Gastrocnemius medialis (tissue), 4 donors: ENCODE results near the gene MAML3. TPM values are rescaled to one million over a fixed set of nuclear protein-coding genes. Genes with fewer than 3 reads are reported as not detected.

Experiments used
- ATAC-seq, 2 donors: fragments of 150-250 bp; one replicate each; pipeline ENCODE4 v1.9.1; 2016
- DNase-seq, 2 donors: peaks; one replicate each; pipeline ENCODE4 v3.0.0-alpha.2; 2019
- H3K27ac ChIP-seq, 4 donors: fragments of 200-600 bp; sonication (generic); 1 replicate in 1 of 4; 2 replicates in 3 of 4; pipeline ENCODE4 v1.5.1; 2016 to 2018; ENCODE audit warnings: mild to moderate bottlenecking in 2 of 4, moderate library complexity in 1 of 4
- H3K27me3 ChIP-seq, 3 donors: fragments of 200-600 bp; sonication (generic) in 2 of 3; 1 replicate in 1 of 3; 2 replicates in 2 of 3; pipeline versions ENCODE4 v1.5.1 to v1.6.0; 2016 to 2019; ENCODE audit warnings: mild to moderate bottlenecking in 1 of 3, moderate library complexity in 1 of 3
- H3K36me3 ChIP-seq, 2 donors: fragments of 200-600 bp; sonication (generic) in 1 of 2; one replicate each; pipeline ENCODE4 v1.5.1; 2017 to 2018
- H3K4me1 ChIP-seq, 2 donors: fragments of 200-600 bp; sonication (generic) in 1 of 2; one replicate each; pipeline ENCODE4 v1.5.1; 2016 to 2017; ENCODE audit warnings: mild to moderate bottlenecking in 2 of 2
- H3K4me3 ChIP-seq, 4 donors: fragments of 200-600 bp; sonication (generic) in 3 of 4; 1 replicate in 1 of 4; 2 replicates in 3 of 4; pipeline ENCODE4 v1.5.1; 2016 to 2019; ENCODE audit warnings: mild to moderate bottlenecking in 2 of 4
- H3K9me3 ChIP-seq, 3 donors: fragments of 200-600 bp; sonication (generic) in 2 of 3; 1 replicate in 1 of 3; 2 replicates in 2 of 3; pipeline ENCODE4 v1.5.1; 2016 to 2019
- POLR2A ChIP-seq, 2 donors: fragments of 450-650 bp; IDR thresholded peaks; one replicate each; pipeline ENCODE4 v1.6.1; 2017; ENCODE audit warnings: antibody characterized with exemption in 2 of 2, mild to moderate bottlenecking in 2 of 2, moderate library complexity in 2 of 2
- in situ Hi-C, 4 donors: fragments of 200-750 bp; cut with MboI; loops; one replicate each; pipeline versions ENCODE4 v1.15.0 to v1.8.0; 2017; ENCODE audit warnings: low sequenced_read_pairs in 4 of 4
- intact Hi-C: fragments of 100-400 bp; cut with DNase I; formaldehyde crosslinking; loops from one replicate; pipeline ENCODE4 v1.15.1; 2023; ENCODE audit warnings: low total_unique reads
- total RNA-seq, 4 donors: library from RNA; depleted of rRNA; stranded (reverse); fragments of >200 nt; gene quantifications; one replicate each; pipeline versions ENCODE4 v1.1.0 to v1.2.3, GENCODE V29; 2016
- TF ChIP-seq, protein P1 (sequence below), 5 experiments: fragments of 450-650 bp in 3 of 5; fragments of 200-600 bp in 2 of 5; sonication (generic) in 2 of 5; IDR thresholded peaks in 4 of 5; conservative IDR thresholded peaks in 1 of 5; 1 replicate in 4 of 5; 2 replicates in 1 of 5; pipeline ENCODE4 v1.5.1; 2016 to 2019; ENCODE audit warnings: antibody characterized with exemption in 5 of 5, mild to moderate bottlenecking in 3 of 5, moderate library complexity in 3 of 5

MAML3 gene
- total RNA-seq, 4 donors from 2014 or later: 0.98 to 1.5 (median 1.4) TPM

DNA sequence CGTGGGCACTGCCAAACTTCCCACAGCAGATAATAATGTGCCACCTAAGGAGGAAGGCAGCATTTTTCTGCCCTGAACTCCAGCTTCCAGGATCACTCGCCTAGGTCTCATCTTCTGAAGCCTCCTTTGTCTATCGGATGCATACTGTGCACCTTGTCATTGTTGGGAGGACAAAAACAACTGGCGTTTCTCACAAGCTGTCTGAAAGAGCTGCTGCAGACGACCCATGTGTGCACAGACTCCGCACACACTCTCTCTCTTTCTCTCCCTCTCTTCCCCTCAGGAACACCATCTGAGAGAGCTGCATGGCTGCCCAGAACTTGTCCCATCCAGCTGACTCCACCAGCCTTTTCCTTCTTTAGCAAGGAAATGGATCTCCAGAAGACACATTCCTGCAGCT, 83.0 kb downstream of the MAML3 start:
- Histone ChIP-seq H3K27me3 (no peaks in the 10 kb centered on the region), H3K36me3 (no peaks in the 10 kb centered on the region), H3K27ac (no peak overlapping the region), H3K9me3 (no peaks in the 10 kb centered on the region), H3K4me3 (no peak overlapping the region), H3K4me1 (peaks cover 0 to 4% of the 10 kb centered on the region in 2 donors)
- DNase-seq: no peak
- ATAC-seq: no peak
- intact Hi-C loops: no loop called here
- in situ Hi-C loops: no loop called here
- no peak for TF ChIP-seq POLR2A (IDR thresholded peaks at IDR 0.05)
- TF ChIP-seq, protein P1, sequence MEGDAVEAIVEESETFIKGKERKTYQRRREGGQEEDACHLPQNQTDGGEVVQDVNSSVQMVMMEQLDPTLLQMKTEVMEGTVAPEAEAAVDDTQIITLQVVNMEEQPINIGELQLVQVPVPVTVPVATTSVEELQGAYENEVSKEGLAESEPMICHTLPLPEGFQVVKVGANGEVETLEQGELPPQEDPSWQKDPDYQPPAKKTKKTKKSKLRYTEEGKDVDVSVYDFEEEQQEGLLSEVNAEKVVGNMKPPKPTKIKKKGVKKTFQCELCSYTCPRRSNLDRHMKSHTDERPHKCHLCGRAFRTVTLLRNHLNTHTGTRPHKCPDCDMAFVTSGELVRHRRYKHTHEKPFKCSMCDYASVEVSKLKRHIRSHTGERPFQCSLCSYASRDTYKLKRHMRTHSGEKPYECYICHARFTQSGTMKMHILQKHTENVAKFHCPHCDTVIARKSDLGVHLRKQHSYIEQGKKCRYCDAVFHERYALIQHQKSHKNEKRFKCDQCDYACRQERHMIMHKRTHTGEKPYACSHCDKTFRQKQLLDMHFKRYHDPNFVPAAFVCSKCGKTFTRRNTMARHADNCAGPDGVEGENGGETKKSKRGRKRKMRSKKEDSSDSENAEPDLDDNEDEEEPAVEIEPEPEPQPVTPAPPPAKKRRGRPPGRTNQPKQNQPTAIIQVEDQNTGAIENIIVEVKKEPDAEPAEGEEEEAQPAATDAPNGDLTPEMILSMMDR (IDR thresholded peaks at IDR 0.05 in 4 of 5, conservative IDR thresholded peaks at IDR 0.05 in 1 of 5): no peak

DNA sequence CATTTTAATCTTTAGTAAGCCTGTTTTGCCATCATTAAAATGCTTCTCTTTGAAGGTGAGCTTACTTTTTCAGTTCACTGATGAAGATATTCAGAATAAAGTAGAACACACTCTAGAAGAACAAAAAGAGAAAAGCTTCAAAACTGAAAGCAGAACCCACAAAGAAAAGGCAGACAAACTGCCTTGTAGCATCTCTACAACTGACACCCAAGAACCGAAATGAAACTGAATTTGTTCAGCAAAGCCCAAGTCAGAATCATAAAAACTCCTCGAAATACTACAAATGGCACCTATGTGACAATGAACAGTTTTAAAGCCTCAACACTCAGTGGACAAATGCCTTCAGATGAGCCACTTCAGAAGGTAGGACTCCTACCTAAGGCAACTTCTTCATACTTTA, 83.6 kb downstream of the MAML3 start:
- in situ Hi-C loops: no loop called here
- no peak overlapping the region for H3K27ac ChIP-seq
- no peak for DNase-seq

DNA sequence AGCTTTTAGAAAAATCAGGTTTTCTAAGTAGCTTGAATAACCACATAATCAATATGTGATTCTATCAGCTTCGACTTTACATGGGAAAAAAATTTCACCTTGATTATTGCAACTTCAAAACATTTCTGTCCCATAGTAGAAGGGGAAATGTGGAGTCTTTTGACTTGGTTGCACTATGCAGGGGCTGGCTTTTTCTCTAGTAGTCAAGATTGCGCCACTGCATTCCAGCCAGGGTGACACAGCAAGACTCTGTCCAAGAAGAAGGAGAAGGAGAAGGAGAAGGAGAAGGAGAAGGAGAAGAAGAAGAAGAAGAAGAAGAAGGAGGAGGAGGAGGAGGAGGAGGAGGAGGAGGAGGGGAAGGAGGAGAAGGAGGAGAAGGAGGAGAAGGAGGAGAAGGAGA, 84.9 kb downstream of the MAML3 start:
- Histone ChIP-seq H3K36me3 (no peaks in the 10 kb centered on the region), H3K27me3 (no peaks in the 10 kb centered on the region), H3K4me3 (no peak overlapping the region), H3K9me3 (no peaks in the 10 kb centered on the region), H3K27ac (no peak overlapping the region), H3K4me1 (peaks cover 0 to 4% of the 10 kb centered on the region in 2 donors)
- in situ Hi-C loops (no loop called here), intact Hi-C loops (no loop called here)
- ATAC-seq: peak; percentile 62 to 68
- TF ChIP-seq POLR2A (IDR thresholded peaks at IDR 0.05): no peak
- TF ChIP-seq, protein P1 (IDR thresholded peaks at IDR 0.05 in 4 of 5, conservative IDR thresholded peaks at IDR 0.05 in 1 of 5): no peak
- DNase-seq: peak in 1 of 2 donors; percentile 41

More for the DNA sequence above, 83.6 kb downstream of the MAML3 start:
- H3K36me3 ChIP-seq: no peaks in the 10 kb centered on the region
- no peak for ATAC-seq
- TF ChIP-seq POLR2A (IDR thresholded peaks at IDR 0.05): no peak
- TF ChIP-seq, protein P1 (IDR thresholded peaks at IDR 0.05 in 4 of 5, conservative IDR thresholded peaks at IDR 0.05 in 1 of 5): no peak
- no peaks in the 10 kb centered on the region for H3K27me3 ChIP-seq
- H3K9me3 ChIP-seq: no peaks in the 10 kb centered on the region
- H3K4me1 ChIP-seq: peaks cover 0 to 4% of the 10 kb centered on the region in 2 donors
- H3K4me3 ChIP-seq: no peak overlapping the region
- intact Hi-C loops: no loop called here

DNA sequence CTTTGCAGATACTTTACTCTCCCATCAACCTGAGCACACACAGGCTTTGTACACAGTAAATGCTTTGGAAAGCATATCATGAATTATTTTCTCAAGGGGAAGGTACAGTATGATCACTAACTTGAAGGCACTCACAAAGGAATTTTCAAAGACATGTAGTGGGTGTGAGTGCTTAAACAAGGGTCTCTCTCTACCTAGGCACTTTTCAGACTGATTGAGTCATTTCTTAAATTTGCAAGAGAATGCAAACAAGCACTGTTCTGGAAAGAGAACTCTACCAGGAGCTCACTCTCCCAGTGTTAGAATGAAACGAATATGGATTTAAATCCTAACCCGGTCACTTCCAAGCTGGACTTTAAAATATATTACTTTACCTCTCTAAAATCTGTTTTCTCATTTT, 85.7 kb downstream of the MAML3 start:
- DNase-seq (no peak), ATAC-seq (no peak)
- in situ Hi-C loops (no loop called here), intact Hi-C loops (no loop called here)
- no peaks in the 10 kb centered on the region for H3K36me3 ChIP-seq
- TF ChIP-seq, protein P1 (IDR thresholded peaks at IDR 0.05 in 4 of 5, conservative IDR thresholded peaks at IDR 0.05 in 1 of 5): no peak
- TF ChIP-seq POLR2A (IDR thresholded peaks at IDR 0.05): no peak
- no peaks in the 10 kb centered on the region for H3K9me3 ChIP-seq
- no peak overlapping the region for H3K4me3 ChIP-seq
- H3K27me3 ChIP-seq: no peaks in the 10 kb centered on the region
- H3K4me1 ChIP-seq: peaks cover 0 to 4% of the 10 kb centered on the region in 2 donors
- no peak overlapping the region for H3K27ac ChIP-seq
